Measurements from ENCODE around the gene MFSD6L.

- no peak for TF ChIP-seq POLR2A (IDR thresholded peaks at IDR 0.05)
- TF ChIP-seq CTCF (IDR thresholded peaks at IDR 0.05), result no peak
- no peak for TF ChIP-seq POLR2AphosphoS5 (IDR thresholded peaks at IDR 0.05)
- TF ChIP-seq EP300 (IDR thresholded peaks at IDR 0.05), result no peak
Measured at GRCh38 chr17:8846768-8847211, 47.6 kb upstream of the MFSD6L start.
